HL-60/S4 treated with phorbol 12-myristate 13-acetate at 8.2 ng/mL for 4 days and 3 days (cell line): ENCODE measurements around the gene PASK.
"Not testable (repeated sequence)": the region's sequence is repeated elsewhere in the genome, so short reads cannot be mapped to it uniquely, and the experiment has no call there.

Experiments used
- in situ Hi-C: fragments of 300-500 bp; cut with MboI; formaldehyde crosslinking; loops from 2 replicates; pipeline ENCODE4 v1.15.0; 2022; ENCODE audit warnings: low sequenced_read_pairs

The PASK gene

DNA sequence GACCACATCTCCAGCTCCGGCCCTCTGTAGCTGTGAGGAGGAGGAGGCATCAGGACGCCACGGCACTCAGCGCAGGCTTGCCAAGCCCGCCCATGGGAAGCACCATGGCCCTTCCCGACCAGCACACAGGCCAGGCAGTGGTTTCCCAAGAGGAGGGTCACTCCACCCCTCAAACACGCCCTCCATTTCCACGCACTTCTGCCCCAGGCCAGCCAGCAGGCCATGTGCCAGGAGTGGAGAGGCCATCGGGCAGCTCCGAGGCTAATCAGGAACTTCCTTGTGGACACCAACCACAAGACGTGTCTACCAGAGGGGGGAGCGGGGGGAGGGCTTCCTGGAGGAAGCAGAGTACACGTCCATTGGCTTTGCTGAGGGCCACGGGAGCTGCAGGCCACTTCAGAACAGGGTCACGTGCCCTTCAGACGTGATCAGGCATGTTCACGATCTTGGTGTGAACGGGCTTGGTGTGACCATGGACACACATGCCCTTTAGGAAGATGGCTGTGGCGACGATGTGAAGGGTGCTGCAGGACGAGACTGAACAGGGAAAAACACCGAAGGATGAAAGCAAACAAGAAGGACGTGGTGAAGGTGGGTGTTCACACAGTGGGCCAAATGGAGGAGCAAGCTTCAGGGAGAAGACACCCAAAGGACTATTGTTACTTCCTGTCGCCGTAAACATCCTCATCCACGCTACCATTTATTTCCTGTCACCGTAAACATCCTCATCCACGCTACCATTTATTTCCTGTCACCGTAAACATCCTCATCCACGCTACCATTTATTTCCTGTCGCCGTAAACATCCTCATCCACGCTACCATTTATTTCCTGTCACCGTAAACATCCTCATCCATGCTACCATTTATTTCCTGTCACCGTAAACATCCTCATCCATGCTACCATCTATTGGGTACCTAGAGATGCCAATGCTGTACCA, 40.7 kb downstream of the PASK start:
- in situ Hi-C loops: no loop called here

GRCh38 chr2:241107031-241107783, 42.1 kb downstream of the PASK start:
- in situ Hi-C loops: no loop called here

DNA sequence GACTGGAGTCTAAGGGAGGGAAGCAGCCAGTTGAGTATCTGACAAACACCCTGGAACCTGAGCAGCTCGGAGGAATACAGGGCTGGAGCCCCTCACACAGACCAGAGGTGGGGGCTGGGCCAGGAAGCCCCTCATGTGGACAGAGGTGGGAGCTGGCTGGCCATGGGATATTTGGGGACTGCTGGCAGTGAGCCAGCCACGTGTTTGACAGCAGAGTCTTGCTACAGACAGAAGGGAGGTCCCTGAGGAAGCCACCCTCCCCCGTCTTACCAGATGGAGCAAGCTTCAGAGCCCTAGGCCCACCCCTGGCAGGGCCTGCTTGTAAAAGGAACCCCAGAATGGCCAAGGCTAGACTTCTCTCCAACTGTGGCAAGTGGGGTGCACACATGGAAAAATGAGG, 43.6 kb downstream of the PASK start:
- in situ Hi-C loops: no loop called here

GRCh38 chr2:241104611-241105010, 44.7 kb downstream of the PASK start:
- in situ Hi-C loops: not testable (repeated sequence)

- in situ Hi-C loops: no loop called here
These were observed 46.1 kb downstream of the PASK start for GRCh38 chr2:241103176-241103595.

DNA sequence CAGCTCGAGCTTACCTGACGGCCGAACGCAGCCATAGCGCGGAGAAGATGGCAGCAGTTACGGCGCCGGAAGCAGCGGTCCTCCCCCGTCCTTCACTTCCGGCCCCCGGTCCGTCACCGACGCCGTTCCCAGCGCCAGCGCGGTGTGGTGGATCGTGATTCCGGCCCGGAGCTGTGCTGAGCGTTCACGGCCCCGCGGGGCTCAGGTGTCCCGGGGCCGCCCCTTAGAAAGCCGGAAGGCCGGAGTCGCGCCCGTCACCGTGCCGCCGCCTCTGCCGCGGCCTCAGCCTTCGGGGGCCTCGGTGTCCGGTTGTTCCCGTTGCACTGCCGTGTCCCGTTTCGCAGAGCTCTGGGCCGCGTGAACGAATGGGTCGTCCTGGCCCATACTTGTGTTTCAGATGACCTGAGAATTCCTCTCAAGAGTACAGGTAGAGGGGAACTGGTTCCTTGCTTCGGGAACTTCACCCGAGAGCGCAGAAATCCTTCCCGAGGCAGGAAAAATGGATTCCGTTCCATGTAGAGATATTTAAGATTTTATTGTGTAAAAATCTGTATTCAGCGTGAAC, 47.0 kb downstream of the PASK start, which contains the start of gene MTERF4:
TSS of gene MTERF4 (minus strand) at position 49 of the 565 bp plus-strand sequence. CDS start at position 35, 14 bp downstream.
- in situ Hi-C loops: no loop called here

DNA sequence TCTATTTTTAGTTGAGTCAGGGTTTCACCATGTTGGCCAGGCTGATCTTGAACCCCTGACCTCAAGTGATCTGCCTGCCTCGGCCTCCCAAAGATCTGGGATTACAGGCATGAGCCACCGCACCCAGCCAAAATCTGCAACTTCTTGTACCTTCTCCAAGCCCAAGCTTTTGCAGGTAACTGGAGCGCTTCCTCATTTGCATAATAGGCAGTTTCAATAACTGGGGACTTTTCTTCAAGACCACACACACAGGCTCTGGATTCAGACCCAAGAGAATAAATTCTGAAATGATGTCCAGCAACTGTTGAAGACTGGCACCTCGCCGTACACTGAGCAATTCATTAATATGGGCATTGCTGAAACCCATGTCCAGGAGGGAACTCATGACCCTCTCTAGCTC, 50.0 kb downstream of the PASK start:
- in situ Hi-C loops: no loop called here

DNA sequence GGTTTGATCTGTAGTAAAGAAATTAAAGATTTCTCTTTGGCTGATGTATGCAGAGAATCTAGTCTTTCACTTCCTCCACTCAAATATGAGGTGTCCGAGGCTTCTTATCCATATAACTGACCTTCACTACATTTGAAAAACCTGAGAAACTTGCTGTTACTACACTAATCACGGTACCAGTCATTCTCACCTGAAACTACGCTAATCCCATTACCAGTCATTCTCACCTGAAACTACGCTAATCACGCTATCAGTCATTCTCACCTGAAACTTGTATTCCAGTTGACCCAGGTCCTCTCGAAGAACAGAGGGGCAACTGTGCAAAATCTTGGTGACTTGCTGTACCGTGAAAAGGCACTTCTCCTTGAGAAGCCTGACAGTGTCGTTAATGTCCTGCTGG, 52.3 kb downstream of the PASK start:
- in situ Hi-C loops: no loop called here

DNA sequence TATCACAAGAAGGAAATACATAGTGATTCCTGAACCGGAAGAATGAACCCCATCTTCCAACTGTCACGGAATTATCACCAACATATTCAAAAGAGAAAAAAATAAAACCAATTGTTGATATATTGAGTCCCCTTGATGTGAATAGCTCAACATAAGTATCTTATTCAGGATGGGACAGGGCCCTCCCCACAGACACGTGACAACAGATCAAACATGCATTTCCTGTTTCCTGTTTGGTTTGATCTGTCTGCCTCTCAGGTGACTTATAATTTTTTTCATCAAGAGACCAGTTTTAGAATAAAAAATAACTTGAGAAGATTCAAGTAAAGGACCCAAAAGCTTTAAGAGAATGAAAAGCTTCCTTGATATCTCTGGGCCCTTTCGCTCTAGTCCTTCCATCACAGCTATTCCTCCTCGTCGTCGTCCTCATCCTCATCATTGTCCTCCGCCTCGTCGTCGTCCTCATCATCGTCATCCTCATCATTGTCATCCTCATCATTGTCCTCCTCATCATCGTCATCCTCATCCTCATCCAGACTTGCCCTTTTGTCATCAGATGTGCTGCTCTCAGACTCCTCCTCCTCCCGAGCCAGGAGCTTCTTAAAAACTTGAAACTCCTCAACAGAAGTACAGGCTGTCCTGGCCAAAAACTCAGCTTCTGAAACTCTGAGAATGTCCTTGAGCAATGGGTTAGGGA, 53.5 kb downstream of the PASK start:
- in situ Hi-C loops: no loop called here

DNA sequence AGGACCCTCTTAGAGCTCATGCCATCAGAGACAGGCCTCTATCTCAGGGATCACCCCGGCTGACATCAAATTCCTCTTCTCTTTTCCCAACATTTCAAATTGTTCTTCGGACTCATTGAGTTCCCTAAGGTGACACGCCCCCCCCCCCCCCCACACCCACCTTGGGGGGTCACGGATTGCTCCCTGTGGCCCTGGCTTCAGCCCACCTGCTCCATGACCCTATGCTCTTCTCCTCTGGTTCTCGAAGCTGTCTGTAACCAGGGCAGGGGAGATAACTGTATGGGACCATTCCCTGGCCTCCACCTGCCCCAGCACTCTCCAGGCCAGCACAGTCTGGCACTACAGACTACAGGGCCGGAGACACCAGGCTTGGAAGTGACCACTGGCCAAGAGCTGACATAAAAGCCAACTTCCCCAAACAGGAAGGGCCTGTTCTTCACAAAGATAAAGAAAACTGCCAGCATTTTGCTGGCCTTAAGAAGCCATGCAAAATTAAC, 54.3 kb downstream of the PASK start:
- in situ Hi-C loops: no loop called here

DNA sequence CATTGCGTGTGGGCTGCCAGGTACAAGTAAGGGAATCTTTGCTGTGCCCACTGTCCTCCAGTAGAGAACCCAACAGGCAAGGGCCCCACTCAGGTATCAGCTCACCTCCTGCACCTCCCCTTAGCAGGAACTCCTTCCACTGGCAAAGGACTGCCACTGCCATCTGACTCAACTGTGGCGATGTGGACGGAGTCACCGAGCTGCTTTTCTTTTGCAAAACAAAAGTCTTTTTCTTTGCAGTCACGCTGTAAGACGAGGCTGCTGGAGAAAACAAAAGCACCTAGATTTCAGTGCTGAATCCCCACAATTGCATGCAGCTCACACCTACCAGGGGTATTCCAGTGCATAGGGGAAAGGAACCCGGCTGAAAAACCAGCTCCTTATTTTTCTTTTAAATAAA, 55.1 kb downstream of the PASK start:
- in situ Hi-C loops: no loop called here

DNA sequence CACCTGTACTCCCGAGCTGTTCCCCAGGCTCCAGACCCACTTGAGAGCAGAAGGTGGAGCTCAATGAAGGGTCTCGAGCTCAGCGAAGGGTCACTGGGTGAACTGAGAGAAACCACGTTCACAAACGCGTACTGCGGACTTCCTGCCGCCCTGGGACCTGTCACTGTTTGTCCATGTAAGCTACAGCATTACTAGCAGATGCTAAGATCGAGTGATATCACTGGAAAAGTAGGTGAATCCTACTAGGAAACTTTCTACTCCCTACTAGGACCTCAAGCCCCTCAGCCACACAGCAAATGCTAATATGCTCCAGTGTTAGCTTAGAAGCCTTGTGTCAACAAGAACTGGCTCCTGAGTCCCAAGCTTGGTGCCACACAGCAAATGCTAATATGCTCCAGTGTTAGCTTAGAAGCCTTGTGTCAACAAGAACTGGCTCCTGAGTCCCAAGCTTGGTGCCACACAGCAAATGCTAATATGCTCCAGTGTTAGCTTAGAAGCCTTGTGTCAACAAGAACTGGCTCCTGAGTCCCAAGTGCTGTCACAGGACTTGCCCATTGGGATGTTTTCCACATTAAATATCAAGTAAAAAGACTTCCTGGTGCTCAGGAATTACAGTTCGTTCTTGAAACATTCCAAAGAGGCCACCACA, 56.0 kb downstream of the PASK start:
- in situ Hi-C loops: not testable (repeated sequence)

- in situ Hi-C loops: no loop called here
These were observed 56.6 kb downstream of the PASK start for GRCh38 chr2:241092677-241093076.

GRCh38 chr2:241091734-241092445, 57.4 kb downstream of the PASK start:
- in situ Hi-C loops: no loop called here

GRCh38 chr2:241091201-241091600, 58.1 kb downstream of the PASK start:
- in situ Hi-C loops: no loop called here

DNA sequence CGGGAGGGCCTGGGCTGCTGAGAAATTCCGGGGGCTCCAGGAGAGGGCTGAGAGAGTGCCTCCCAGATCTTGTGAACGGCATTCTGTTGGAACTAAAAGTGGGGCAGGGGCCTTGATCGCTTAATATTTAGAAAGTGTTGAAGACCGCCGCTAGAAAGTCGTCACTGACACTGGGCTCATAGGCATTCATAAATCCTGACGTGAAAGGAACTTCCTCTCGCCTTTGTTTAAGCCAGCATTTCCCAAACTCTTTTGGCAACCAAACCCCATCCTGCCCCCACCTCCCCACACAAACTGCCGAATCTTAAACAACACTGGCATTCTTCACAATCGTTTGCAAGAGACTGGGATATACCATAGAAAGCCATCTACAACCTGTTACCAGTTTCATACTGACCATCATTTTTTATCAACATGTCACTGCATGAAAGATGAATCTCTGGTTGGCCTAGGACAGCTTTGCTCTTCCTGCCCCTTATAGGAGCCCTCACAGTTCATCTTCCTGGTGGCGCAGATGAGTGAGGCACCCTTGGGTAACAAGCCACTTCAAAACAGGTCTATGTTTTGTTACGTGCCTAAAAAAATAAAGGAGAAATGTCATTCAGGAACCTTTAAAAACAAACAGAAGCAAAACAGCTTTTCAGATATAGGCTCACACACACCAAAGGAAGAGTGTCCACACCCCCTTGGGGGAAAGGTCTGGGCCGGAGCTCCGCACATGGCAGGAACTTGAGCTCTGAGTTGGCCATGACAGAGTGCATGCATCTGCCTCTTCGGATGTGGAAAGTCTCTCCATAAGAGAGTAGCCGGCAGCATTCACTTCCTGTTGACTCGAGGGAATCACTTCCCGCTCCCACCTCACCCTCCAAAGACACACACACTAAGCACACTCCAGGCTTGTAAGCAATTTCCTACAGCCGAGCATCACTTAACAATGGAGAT, 60.2 kb downstream of the PASK start:
- in situ Hi-C loops: no loop called here

- in situ Hi-C loops: no loop called here
These were observed 60.9 kb downstream of the PASK start for GRCh38 chr2:241088376-241088775.

DNA sequence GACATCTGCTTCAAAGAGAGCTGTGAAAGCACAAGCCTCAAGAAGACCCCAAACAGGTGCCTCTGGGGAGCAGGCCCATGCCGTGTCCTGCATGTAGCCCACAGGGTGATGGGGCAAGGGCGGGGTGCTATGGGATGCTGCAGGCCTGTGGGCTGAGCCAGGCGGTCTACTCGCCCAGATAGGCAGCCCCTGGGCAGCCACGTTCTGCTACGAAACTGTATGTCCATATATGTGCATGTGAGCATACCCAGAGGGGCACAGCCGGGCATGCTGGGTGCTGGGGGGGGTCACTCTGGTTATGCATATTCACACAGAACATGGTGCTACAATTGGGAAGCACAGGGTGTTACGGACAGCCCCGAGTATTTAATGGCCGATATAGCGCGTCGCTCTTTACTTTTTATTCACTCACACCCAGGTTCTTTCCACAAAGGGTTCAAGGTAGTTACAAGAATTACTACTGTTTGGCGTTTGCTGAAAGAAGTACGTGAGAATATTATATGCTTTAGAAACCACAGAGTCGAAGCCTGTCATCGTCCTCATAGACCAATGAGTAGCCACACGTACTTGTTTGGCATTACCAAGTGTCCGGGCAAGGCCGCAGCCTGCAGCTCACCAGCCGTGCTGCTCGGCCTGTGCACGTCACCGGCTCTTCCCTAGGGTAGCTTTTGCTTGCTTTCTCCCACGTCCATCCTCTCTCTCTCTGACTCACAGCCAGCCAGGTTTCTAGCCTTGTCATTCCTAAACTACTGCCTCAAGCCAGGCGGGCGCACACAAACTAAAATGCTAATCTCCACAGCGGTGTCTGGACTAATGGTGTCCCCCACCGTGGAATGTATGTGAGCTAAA, 61.6 kb downstream of the PASK start:
- in situ Hi-C loops: no loop called here
